H1 (cell line): ENCODE measurements around the gene DNAJA1.

Experiments used
- CBX5 ChIP-seq: fragments of 300-800, 300-1000 bp; sonication (generic); IDR thresholded peaks from 2 replicates; pipeline ENCODE4 v1.7.1; 2016; ENCODE audit warnings: antibody characterized with exemption, low read length, low read depth
- EP300 ChIP-seq, 2 experiments: IDR thresholded peaks; 1 replicate in 1 of 2; 2 replicates in 1 of 2; pipeline ENCODE4 v1.6.1; 2011 to 2012; ENCODE audit warnings: low read depth in 2 of 2, low read length in 2 of 2, mild to moderate bottlenecking in 2 of 2, borderline replicate concordance in 1 of 2, inconsistent platforms in 1 of 2, moderate library complexity in 1 of 2
- KDM5A ChIP-seq: fragments of 200-600 bp; IDR thresholded peaks from 2 replicates; pipeline ENCODE4 v1.7.1; 2012; ENCODE audit warnings: mild to moderate bottlenecking, low read length, inconsistent platforms, mixed read lengths
- TF ChIP-seq, protein P1 (sequence below), 3 experiments: IDR thresholded peaks; 1 replicate in 2 of 3; 2 replicates in 1 of 3; pipeline versions ENCODE4 v1.5.1 to v1.6.1; 2011; ENCODE audit warnings: low read length in 3 of 3, mild to moderate bottlenecking in 3 of 3, inconsistent platforms in 2 of 3, low read depth in 1 of 3, moderate library complexity in 1 of 3; ENCODE audit not compliant: insufficient read depth in 1 of 3; ENCODE audit errors: control extremely low read depth in 1 of 3

GRCh38 chr9:33046061-33046460 is 21.0 kb downstream of the DNAJA1 start:
- no peak for TF ChIP-seq EP300 (IDR thresholded peaks at IDR 0.05; ENCODE audit: borderline replicate concordance in 1 of 2, low read depth in 2 of 2, low read length in 2 of 2)
- TF ChIP-seq CBX5: no peak
- TF ChIP-seq KDM5A: no peak
- TF ChIP-seq, protein P1, sequence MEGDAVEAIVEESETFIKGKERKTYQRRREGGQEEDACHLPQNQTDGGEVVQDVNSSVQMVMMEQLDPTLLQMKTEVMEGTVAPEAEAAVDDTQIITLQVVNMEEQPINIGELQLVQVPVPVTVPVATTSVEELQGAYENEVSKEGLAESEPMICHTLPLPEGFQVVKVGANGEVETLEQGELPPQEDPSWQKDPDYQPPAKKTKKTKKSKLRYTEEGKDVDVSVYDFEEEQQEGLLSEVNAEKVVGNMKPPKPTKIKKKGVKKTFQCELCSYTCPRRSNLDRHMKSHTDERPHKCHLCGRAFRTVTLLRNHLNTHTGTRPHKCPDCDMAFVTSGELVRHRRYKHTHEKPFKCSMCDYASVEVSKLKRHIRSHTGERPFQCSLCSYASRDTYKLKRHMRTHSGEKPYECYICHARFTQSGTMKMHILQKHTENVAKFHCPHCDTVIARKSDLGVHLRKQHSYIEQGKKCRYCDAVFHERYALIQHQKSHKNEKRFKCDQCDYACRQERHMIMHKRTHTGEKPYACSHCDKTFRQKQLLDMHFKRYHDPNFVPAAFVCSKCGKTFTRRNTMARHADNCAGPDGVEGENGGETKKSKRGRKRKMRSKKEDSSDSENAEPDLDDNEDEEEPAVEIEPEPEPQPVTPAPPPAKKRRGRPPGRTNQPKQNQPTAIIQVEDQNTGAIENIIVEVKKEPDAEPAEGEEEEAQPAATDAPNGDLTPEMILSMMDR (IDR thresholded peaks at IDR 0.05; ENCODE audit: control extremely low read depth in 1 of 3, insufficient read depth in 1 of 3, low read depth in 1 of 3, low read length in 3 of 3): no peak
